GM19240 (cell line): ENCODE data around the gene COPS7B.
"Not testable (repeated sequence)": the region's sequence is repeated elsewhere in the genome, so short reads cannot be mapped to it uniquely, and the experiment has no call there.

Experiments used
- DNase-seq: peaks from one replicate; pipeline ENCODE4 v3.0.0; 2011; ENCODE audit warnings: low spot score; ENCODE audit not compliant: insufficient read length

Gene COPS7B

DNA sequence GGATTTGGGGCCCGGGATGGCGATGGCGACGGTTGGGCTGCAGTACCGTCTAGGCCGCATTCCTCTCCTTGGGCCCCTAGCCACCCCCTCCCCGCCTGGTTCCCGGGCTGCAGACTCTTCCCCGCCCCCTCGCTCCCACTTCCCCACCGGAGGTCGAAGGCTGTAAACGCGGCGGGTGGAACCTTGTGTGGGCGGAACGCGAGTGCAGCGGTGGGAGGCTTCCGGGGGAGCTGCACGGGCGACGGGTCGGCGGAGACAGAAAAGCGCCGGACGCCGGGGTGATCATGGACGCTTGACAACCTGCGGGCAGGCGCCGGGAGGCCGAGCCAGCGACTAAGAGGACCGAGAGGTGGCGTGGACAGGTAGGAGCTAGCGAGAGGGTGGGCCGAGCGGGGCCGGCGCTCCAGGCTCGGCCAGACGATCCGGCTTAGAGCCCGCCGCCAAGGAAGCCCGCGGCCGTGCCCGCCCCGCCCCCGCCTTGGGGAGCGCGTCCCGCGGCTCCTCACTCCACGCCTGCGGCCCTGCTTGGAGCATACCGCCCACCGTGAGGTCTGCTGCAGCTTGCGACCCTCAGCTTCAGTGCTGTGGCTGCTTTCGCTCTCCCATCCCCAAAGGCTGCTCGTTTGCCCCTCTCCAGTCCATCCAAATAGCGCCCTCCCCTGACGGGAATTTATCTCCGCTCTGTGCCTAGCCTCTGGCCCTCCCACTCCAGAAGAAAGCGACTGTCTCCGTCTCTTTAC lies at the start of gene COPS7B:
COPS7B (plus strand) TSS at position 269 of the 740 bp plus-strand sequence. CDS start 2,126 bp downstream, outside the sequence.
- peak; percentile 55 for DNase-seq

DNA sequence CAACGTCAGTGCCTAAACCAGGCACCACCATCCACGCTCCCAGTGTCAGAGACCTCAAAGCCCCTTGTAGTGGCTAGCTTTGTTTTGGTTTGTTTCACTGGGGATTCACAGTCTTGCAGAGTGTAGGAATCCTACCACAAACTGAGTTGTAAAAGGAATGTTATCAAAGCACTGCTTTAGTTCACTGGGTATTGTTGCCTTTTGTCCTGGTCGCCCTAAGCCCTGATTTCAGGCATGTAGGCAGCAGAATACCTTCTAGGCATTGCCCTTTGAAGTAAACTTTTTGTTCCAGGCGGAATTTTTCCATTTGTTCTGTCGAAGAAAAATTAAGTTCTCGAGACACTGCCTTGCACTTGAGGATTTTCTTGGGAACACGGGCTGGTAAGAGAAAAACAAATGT lies 48.5 kb upstream of the COPS7B start:
- no peak for DNase-seq

DNA sequence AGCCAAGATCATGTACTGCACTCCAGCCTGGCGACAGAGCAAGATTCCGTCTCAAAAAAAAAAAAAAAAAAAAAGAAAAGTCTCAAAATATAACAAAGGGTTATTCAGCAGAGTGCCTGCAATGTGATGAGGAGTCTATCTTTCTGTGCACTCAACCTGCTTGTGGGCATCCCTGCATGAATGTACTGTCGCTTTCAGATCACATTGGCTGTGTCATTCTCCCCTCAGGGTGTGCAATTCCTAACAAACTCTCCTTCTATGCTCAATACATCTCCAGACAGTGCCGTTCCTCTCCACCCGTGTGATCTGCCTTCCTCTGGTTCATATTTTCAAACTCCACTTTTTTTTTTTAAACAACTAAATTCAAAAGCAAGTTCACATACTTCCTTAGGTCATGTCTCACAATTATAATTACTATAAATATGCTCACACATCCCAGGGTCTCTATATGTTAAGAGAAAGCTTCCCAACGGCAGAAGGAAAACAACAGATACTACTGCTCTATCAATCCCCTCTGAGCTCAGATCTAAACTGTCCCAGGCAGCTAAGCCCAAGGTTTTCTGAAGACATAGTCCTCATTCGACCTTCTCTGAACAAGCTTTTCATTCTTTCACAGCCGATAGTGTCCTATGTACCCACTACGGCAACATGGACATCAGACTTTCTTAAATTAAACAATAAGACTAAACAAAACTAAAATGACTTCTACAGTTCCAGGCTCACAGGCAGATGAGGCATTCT lies 42.7 kb upstream of the COPS7B start:
- no peak for DNase-seq

DNA sequence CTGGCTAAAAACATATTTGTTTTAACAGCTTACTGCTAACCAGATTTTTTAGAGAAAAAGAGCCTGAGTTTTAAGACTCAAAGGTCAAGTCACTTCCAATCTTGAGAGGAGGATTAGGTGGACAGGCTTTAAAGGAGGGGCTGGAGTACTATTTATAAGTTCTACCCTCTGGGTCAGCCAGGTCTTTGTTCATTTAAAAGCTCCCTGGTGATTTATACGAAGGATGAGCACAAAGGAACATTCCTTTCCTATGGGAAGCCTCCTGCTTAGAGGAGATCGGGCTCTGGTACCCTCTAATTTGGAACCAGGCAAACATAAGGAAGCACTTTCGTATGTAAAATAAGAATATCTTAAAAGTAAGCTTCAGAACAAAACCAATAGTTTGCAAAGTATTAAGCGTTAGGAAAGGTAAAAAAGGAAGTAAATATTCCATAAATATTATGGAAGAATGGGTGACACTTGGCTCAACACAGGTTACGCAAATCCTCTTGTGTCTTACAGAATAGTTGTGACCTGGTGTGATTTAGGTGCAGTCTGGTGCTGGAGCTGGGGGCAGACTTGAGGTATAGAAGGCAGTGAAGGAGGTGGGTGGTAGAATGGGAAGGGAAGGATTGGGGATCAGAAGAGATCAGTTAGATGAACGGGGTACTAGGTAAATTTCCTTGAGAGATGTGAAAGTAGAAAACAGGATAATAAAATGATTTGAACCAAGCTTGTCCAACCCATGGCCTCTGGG lies 40.8 kb upstream of the COPS7B start:
- DNase-seq: no peak

DNA sequence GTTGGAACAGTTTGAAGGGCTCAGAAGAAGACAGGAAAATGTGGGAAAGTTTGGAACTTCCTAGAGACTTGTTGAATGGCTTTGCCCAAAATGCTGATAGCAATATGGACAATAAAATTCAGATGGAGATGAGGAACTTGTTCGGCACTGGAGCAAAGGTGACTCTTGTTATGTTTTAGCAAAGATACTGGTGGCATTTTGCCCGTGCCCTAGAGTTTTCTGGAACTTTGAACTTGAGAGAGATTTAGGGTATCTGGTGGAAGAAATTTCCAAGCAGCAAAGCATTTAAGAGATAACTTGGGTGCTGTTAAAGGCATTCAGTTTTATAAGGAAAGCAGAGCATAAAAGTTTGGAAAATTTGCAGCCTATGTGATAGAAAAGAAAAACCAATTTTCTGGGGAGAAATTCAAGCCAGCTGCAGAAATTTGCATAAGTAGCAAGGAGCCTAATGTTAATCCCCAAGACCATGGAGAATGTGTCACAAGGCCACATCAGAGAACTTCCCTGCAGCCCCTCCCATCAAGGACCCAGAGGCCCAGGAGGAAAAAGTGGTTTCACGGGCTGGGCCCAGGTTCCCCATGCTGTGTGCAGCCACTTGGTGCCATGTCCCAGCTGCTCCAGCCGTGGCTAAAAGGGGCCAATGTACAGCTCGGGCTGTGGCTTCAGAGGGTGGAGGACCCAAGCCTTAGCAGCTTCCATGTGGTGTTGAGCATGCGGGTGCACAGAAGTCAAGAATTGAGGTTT lies 37.9 kb upstream of the COPS7B start:
- DNase-seq: not testable (repeated sequence)

DNA sequence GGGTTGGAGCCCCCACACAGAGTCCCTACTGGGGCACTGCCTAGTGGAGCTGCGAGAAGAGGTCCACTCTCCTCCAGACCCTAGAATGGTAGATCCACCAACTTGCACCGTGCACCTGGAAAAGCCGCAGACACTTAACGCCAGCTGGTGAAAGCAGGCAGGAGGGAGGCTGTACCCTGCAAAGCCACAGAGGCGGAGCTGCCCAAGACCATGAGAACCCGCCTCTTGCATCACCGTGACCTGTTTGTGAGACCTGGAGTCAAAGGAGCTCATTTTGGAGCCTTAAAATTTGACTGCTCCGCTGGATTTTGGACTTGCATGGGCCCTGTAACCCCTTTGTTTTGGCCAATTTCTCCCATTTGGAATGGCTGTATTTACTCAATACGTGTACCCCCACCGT lies 37.2 kb upstream of the COPS7B start:
- DNase-seq: not testable (repeated sequence)

DNA sequence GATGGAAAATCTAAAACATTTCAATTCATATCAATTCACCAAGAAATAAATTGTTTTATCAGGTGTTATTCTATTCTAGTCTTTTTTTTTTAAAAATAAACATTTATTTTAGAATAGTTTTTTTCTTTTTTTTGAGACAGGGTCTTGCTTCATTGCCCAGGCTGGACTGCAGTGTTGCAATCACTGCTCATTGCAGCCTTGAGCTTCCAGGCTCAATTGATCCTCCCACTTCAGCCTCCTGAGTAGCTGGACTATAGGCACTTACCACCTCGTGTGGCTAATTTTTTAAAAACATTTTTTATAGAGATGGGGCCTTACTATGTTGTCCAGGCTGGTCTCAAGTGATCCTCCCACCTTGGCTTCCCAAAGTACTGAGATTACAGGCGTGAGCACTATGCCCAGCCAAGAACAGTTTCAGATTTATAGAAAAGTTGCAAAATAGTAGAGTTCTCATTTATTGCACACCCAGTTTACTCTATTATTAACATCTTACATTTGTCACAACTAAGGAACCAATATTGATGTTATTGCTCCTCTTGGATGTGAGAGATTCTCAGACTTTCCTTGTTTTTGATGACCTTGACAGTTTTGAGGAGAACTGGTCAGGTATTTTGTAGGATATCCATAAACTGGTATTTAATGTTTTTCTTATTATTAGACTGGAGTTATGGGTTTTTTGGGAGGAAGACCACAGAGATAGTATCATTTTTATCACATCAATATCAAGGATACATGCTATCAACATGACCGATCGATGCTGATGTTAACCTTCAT lies 35.0 kb upstream of the COPS7B start:
- no peak for DNase-seq

DNA sequence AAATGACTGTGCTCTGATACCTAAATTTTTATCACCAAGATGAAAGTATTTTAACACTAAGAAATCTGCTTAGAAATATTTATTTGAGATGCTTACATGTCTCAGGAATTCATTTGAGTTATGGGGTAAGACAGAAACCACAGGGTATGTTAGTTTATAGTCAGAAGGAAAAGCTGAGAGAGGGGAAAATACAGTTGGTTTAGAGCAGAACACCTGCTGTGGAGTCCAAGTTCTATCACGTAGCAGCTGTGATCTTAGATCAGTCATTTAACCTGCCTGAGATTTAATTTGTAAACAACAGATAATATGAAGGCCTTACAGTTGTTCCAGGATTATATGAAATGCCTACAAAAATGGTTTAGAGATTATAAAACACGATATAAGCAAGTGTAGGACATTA lies 34.2 kb upstream of the COPS7B start:
- DNase-seq: no peak

DNA sequence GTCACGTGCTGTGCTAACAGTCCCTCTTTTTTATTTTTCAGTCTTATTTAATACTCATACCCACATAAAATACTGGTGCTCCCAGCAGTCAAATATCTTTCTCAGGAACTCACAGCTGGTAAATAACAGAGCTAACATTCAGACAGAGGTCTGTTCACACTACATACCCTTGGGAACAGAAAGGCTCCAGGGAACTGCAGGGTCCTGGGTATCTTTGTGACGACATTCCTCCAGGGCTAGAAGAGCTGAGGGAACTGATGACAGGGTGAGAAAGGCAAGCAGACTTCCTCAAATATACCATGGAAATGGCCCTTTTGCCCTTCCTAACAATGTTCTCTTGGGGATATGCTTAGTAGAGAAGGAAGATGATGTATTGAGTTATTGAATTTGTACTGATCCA lies 24.5 kb upstream of the COPS7B start:
- DNase-seq: no peak

DNA sequence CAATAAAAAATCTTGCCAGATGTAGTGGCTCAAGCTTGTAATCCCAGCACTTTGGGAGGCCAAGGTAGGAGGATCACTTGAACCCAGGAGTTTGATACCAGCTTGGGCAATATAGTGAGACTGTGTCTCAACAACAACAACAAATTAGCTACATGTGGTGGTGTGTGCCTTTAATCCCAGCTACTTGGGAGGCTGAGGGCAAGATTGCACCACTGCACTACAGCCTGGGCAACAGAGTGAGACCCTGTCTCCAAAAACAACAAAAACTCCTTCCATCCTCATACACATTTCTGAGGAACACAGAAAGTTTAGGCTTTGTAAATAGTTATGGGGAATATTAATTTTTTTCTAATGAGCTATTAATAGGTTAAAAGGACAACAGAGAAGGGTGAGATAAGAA lies 22.1 kb upstream of the COPS7B start:
- DNase-seq: no peak

DNA sequence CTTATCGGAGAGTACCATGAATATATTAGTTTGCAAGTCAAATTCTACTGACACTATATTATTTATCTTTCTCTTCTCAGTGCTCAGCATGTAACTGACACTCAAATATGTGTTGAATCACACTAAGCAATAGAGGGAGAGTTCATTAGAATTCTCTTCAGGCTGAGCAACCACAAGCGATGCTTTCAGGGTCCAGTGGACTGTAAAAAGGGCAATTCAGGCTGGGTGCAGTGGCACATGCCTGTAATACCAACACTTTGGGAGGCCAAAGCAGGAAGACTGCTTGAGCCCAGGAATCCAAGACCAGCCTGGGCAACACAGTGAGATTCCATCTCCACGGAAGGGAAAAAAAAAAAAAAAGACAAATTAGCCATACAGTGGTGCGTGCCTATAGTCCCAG lies 21.5 kb upstream of the COPS7B start:
- DNase-seq: no peak

DNA sequence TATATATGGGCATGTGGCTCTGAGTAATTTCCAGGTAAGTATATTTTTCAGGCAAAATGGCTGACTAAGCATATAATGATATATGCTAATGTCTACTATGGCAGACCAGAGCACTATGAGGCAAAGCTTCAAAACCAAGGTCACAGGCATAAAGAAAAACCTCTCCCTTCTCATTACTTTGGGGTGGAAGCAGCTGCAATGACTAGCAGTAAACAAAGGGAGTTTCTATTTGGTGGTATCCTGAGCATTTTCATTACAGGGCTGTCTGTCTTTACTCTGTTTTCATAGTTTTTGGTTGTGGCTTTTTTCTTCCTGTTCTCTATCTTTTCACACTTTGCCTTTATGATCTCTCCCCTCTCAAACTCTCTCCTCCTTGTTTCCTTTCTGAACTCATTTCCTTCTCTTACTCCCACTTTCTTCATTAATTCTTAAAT lies 20.7 kb upstream of the COPS7B start:
- DNase-seq: no peak

DNA sequence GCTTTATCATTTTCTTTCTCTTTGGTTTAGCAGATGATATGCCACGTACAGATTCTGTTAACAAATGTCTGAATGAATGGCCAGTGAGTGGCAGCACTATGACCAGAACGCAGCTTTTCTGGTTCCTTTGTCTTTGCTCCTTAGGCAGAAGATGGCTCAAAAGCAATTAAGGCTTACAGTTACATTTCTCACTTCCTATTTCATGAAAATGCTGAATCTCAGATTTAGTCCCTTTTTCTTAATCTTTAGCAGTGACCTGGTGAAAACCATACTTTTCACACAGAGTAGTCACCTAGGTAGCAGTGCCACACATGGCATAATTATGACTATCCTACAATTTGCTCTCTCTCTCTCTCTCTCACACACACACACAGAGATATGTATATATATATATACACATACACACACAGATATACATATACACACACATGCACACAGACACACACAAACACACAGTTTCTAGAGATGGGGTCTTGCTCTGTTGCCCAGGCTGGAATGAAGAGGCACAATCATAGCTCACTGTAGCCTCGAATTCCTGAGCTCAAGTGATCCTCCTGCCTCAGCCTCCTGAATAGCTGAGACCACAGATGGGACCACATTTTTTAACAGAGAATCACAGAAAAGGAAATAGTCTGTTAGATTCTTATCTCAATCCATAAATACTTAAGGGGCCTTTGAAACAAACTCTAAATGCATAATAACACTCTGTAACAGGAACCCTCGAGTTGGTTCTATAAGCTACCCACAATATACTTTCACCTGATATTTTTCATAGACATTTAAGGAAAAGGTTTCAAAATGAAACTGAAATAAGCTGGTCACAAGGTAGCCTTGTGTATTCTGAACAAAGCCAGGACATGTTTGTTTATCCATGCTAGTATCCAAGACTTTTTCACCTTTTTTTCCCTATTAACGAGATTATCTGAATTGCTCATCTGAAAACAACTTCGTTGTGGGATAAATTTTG lies 16.8 kb upstream of the COPS7B start:
- no peak for DNase-seq

DNA sequence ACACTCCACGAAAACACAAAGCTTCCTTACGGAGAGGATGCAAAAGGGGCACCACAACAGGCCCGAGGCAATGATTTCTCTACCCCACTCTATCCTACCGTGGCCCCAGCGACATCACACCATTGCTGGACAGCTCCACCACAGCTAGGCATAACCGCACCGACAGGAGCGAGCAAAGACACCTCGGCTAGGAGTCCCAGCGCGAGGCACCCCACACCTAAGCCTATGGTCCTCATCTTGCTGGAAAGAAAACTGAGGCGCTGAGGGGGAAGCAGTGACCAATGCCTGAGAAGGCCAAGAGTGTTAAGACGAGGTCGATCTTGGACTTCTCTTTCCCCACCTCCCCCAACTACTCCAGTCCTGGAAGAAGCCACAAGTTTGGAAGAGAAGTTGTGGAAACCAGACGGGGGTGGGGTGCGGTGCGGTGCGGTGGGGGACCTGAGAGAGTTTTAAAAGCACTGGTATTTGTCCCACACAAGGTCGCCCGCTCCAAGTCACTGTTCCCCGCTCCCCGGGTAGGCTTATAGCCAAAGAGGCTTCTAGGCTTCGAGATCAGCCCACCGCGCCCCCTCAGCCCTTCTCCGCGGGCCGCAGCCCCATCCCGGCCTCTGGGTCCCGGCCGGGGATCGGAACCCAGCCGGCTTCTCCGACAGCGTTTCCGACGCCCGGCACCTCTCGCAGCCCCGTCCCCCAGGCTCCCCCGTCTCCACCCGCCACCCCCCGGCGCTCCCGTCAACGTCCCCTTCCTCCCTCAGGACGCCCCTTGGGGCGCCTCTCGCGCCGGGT lies 5.9 kb upstream of the COPS7B start:
- no peak for DNase-seq

DNA sequence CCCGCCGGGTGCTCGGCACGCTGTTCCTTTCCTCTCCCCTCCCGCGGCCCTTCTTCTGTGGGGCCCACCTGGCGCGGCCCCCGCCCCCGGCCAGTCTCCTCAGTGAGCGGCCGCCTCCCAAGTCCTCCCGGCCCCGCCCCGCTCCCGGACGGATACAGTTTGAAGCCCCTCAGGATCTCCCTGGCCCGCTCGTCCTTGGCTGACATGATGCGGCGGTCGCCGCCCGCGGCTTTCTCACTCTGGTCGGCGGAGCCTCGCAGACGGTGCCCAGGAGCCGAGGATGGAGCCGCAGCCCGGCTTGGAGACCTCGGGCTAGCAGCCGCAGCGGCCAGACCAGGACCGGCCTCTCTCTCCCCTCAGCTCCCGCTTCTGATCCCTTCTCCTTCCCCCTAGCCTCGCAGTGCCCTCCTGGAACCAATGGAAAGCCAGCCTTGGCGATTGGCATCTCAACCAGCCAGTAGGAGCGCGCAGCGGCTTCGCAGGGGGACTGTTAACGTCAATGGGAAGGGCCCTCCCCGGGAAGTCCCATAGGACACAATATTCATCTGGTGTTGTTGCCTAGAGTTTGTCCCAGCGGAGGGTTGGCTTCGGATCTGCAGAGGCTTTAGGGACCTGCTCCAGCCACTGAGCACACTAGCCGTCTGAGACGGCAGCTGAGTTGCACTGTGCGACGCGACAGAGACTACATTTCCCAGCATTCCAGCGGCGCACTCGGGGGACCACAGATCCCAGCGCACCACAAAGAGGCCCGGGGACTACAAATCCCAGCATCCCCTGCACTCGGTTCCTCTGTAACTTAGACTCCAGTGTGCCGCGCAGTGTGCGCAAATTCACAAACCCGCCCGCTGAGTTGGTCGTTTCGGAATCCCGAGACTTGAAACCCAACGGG lies 5.1 kb upstream of the COPS7B start, which contains the start of gene PDE6D:
PDE6D (minus strand) TSS at position 374 of the 889 bp plus-strand sequence; CDS start at position 206, 168 bp downstream.
- peak; percentile 85 for DNase-seq

DNA sequence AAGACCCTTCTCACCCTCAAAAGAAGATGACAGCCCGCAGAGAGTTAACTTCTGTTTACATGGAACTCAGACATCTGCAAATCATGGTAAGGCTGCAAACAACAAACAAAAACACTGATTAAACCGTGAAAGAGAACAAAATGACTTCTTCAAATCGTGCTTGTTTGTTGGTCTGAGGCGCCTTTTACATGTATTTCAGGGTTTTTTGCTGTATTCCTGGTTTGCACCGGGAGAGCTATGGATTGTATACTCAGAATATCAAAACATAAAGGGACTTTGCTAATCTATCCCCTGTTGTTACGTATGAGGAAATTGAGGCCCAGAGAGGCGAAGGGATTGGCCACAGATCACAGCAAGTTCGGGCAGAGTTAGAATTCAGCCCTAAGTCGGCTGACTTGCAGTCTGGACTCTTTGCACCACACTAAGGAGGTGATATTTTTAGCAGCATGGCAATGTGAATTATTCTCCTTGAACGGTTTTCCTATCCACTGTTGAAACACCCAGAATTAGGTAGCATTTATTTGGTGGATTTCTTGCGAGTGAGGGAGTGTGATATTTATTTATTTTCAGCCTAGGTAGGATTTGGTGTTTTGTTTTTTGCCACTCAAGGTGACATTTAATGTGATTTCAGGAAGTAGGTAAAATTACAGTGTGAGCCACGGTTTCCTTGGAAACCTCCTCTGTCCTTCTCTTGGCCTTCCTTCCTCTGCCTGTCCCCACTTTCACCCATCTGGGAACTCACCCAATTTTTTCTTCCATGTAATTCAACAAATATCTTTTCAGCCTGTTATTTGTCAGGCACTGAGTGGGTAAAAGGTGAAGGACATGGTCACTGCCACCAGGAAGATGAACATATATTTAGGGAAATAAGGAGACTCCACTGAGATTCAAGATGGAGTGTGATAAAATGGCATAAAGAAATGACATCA lies 4.2 kb upstream of the COPS7B start:
- no peak for DNase-seq
